Prostate gland (tissue), 2 donors: ENCODE results near the gene CTNND2.

Experiments used
- CTCF ChIP-seq, 4 experiments: fragments of 200-600 bp in 2 of 4; fragments of 450-650 bp in 2 of 4; sonication (generic) in 2 of 4; IDR thresholded peaks; 1 replicate in 3 of 4; 2 replicates in 1 of 4; pipeline ENCODE4 v1.5.1; 2016 to 2019; ENCODE audit warnings: antibody characterized with exemption in 4 of 4, mild to moderate bottlenecking in 2 of 4, moderate library complexity in 2 of 4
- POLR2A ChIP-seq: fragments of 450-650 bp; IDR thresholded peaks from one replicate; pipeline ENCODE4 v1.6.1; 2016; ENCODE audit warnings: antibody characterized with exemption, mild to moderate bottlenecking

GRCh38 chr5:10932426-10932825 lies 971.8 kb downstream of the CTNND2 start:
- TF ChIP-seq CTCF (IDR thresholded peaks at IDR 0.05) (no peak), POLR2A (no peak)
